Activated CD4-positive, alpha-beta memory T cell treated with anti-CD3 and anti-CD28 coated beads for 36 hours (primary cell): ENCODE data around the gene HCFC2. TPM values are rescaled to one million over a fixed set of nuclear protein-coding genes. Genes with fewer than 3 reads are reported as not detected.
"Not testable (repeated sequence)": the region's sequence is repeated elsewhere in the genome, so short reads cannot be mapped to it uniquely, and the experiment has no call there.

Experiments used
- CTCF ChIA-PET: fragments of 350-600 bp; sonication (Branson Sonifier 250); formaldehyde crosslinking; loops from one replicate; lab custom pipeline; 2021; ENCODE audit warnings: antibody characterized with exemption, inconsistent platforms; lab: Charles Lee
- POLR2A ChIA-PET: fragments of 350-600 bp; sonication (Branson Sonifier 250); formaldehyde crosslinking; loops from one replicate; lab custom pipeline; 2021; ENCODE audit warnings: antibody characterized with exemption; lab: Charles Lee
- DNase-seq: peaks from one replicate; pipeline ENCODE4 v3.0.0-alpha.2; 2020
- H3K27ac Mint-ChIP-seq: one replicate; pipeline ENCODE4 v1.8.0; 2021; ENCODE audit warnings: mixed read lengths
- H3K27me3 Mint-ChIP-seq: one replicate; pipeline ENCODE4 v1.8.0; 2021; ENCODE audit warnings: mixed read lengths
- H3K36me3 Mint-ChIP-seq: one replicate; pipeline ENCODE4 v1.8.0; 2021; ENCODE audit warnings: mixed read lengths
- H3K4me1 Mint-ChIP-seq: one replicate; pipeline ENCODE4 v1.8.0; 2021; ENCODE audit warnings: low read depth, mixed read lengths
- H3K4me3 Mint-ChIP-seq: one replicate; pipeline ENCODE4 v1.8.0; 2021; ENCODE audit warnings: mild to moderate bottlenecking, mixed read lengths
- H3K9me3 Mint-ChIP-seq: one replicate; pipeline ENCODE4 v1.8.0; 2021; ENCODE audit warnings: mixed read lengths
- intact Hi-C: fragments of 100-400 bp; cut with micrococcal nuclease; formaldehyde crosslinking; loops from one replicate; pipeline ENCODE4 v1.15.1; 2023
- total RNA-seq, 2 experiments: library from RNA; stranded (reverse); gene quantifications; one replicate each; pipeline ENCODE4 v1.2.3, GENCODE V29; 2021

HCFC2 gene
- total RNA-seq, 2 experiments from 2014 or later, result 8.9 to 10.8 TPM

DNA sequence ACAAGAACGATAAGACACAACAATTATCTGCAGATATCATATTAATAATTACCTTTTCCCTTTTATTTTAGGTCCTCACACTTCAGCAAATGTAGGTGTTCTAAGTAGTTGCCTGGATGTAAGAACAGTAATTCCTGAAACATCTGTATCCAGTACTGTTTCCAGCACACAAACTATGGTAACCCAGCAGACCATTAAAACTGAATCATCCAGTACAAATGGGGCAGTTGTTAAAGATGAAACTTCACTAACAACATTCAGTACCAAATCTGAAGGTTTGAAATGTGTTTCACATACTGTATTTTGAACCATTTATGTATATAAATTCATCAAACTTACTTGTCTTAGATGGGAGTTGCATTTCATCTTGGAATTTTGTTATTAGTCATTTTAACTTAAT lies 31.0 kb downstream of the HCFC2 start:
- intact Hi-C loops, result loop anchor here (1.0 kb wide), 1 partner anchor 11 kb away; no protein-coding TSS in a partner anchor
- no peak for DNase-seq
- POLR2A ChIA-PET, result no interaction called here
- H3K4me3 Mint-ChIP-seq, result no peak overlapping the region
- H3K27ac Mint-ChIP-seq, result no peak overlapping the region
- no peaks in the 10 kb centered on the region for H3K27me3 Mint-ChIP-seq
- peaks cover 16% of the 10 kb centered on the region for H3K4me1 Mint-ChIP-seq
- H3K36me3 Mint-ChIP-seq, result peaks cover 21% of the 10 kb centered on the region
- H3K9me3 Mint-ChIP-seq, result no peaks in the 10 kb centered on the region
- CTCF ChIA-PET, result interaction anchor here (5.4 kb wide), 1 partner anchor 13 kb away, joined by 49 read pairs; no protein-coding TSS in a partner anchor

DNA sequence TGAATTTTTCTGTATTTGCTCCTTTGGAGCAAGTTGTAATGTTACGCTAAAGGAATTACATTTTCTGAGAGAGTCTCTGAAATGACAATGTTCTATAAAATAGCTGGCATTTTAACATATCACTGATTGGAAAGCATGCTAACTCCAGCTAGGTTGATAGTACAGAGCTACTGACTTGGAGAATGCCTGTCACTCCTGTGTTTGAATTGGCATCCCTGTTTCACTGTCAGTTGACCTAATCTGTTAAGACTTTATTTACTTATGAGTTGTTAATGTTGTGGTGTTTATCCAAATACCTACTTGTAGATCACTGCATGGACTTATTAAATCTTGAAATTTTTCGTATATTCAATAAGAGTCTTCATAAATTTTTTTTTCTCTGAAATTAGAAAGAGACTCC lies 33.6 kb downstream of the HCFC2 start:
- Mint-ChIP-seq H3K27ac (no peak overlapping the region), H3K9me3 (no peaks in the 10 kb centered on the region), H3K4me3 (no peak overlapping the region), H3K27me3 (no peaks in the 10 kb centered on the region), H3K36me3 (peaks cover 19% of the 10 kb centered on the region), H3K4me1 (peaks cover 16% of the 10 kb centered on the region)
- DNase-seq, result no peak
- intact Hi-C loops, result no loop called here
- POLR2A ChIA-PET, result no interaction called here
- CTCF ChIA-PET, result interaction anchor here (0.8 to 5.4 kb wide), 2 partner anchors 11 to 29 kb away, joined by 4 to 49 read pairs; no protein-coding TSS in a partner anchor

DNA sequence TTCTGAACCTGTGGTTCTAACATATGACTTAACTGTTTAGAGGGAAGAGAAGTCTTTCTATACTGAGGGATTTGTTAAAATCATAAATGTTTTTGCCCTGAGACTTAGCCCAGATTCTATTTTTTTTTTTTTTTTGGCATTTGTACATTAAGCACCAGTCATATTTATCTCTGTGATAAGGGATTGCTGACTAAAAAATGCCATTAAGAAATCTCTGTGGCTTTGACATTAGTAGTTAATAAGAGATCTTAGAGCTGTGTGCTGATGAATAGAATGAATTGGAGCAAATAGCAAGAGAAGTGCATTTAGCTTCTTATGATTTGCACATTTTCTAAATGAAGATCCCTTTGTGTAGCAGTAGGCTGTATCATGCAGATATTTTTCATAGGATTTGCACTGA lies 41.1 kb downstream of the HCFC2 start:
- CTCF ChIA-PET, result interaction anchor here (1.6 kb wide), 1 partner anchor 48 kb away, joined by 4 read pairs; no protein-coding TSS in a partner anchor
- POLR2A ChIA-PET, result no interaction called here
- Mint-ChIP-seq H3K4me1 (peaks cover 8% of the 10 kb centered on the region), H3K27me3 (no peaks in the 10 kb centered on the region), H3K4me3 (no peak overlapping the region), H3K36me3 (no peaks in the 10 kb centered on the region), H3K27ac (no peak overlapping the region), H3K9me3 (no peaks in the 10 kb centered on the region)
- intact Hi-C loops, result loop anchor here (5.0 kb wide), 1 partner anchor 138 kb away; the partner anchor contains the start of gene TDG
- DNase-seq, result no peak

GRCh38 chr12:104106965-104107364 lies 42.6 kb downstream of the HCFC2 start:
- intact Hi-C loops, result loop anchor here (5.0 kb wide), 1 partner anchor 140 kb away; the partner anchor contains the start of gene TDG
- ChIA-PET CTCF (interaction anchor here (3.0 to 3.4 kb wide), 2 partner anchors 9 to 223 kb away, joined by 27 to 49 read pairs; no protein-coding TSS in a partner anchor), POLR2A (no interaction called here)
- Mint-ChIP-seq H3K4me1 (peaks cover 11% of the 10 kb centered on the region), H3K9me3 (no peaks in the 10 kb centered on the region), H3K4me3 (no peak overlapping the region), H3K36me3 (no peaks in the 10 kb centered on the region), H3K27ac (no peak overlapping the region), H3K27me3 (no peaks in the 10 kb centered on the region)
- no peak for DNase-seq

- POLR2A ChIA-PET, result interaction anchor here (0.6 to 1.1 kb wide), 3 partner anchors 38 to 143 kb away, joined by 3 to 5 read pairs (median 3); partner anchors contain the start of genes HCFC2 and TDG
- Mint-ChIP-seq H3K4me1 (peaks cover 11% of the 10 kb centered on the region), H3K27me3 (no peaks in the 10 kb centered on the region), H3K36me3 (no peaks in the 10 kb centered on the region), H3K9me3 (no peaks in the 10 kb centered on the region), H3K4me3 (no peak overlapping the region), H3K27ac (no peak overlapping the region)
- peak; percentile 91 for DNase-seq
- CTCF ChIA-PET, result interaction anchor here (0.6 to 5.7 kb wide), 48 partner anchors 11 to 330 kb away, joined by 3 to 156 read pairs (median 4); partner anchors contain the start of genes GLT8D2, HCFC2, HSP90B1 and NFYB
- intact Hi-C loops, result loop anchor here (1.0 to 5.0 kb wide), 4 partner anchors 52 to 231 kb away; partner anchors contain the start of gene TDG
Observed at GRCh38 chr12:104108755-104109445, 44.6 kb downstream of the HCFC2 start.

GRCh38 chr12:104109446-104110271 lies 45.3 kb downstream of the HCFC2 start:
- POLR2A ChIA-PET, result interaction anchor here (1.1 kb wide), 2 partner anchors 46 to 143 kb away, joined by 3 to 5 read pairs; partner anchors contain the start of genes HCFC2 and TDG
- no peak overlapping the region for H3K4me3 Mint-ChIP-seq
- no peak for DNase-seq
- peaks cover 11% of the 10 kb centered on the region for H3K4me1 Mint-ChIP-seq
- H3K27me3 Mint-ChIP-seq, result no peaks in the 10 kb centered on the region
- H3K36me3 Mint-ChIP-seq, result no peaks in the 10 kb centered on the region
- CTCF ChIA-PET, result interaction anchor here (0.6 to 5.7 kb wide), 43 partner anchors 10 to 331 kb away, joined by 3 to 156 read pairs (median 5); partner anchors contain the start of genes GLT8D2, HCFC2, HSP90B1 and NFYB
- intact Hi-C loops, result loop anchor here (1.0 to 5.0 kb wide), 4 partner anchors 52 to 231 kb away; partner anchors contain the start of gene TDG
- no peak overlapping the region for H3K27ac Mint-ChIP-seq
- H3K9me3 Mint-ChIP-seq, result no peaks in the 10 kb centered on the region

DNA sequence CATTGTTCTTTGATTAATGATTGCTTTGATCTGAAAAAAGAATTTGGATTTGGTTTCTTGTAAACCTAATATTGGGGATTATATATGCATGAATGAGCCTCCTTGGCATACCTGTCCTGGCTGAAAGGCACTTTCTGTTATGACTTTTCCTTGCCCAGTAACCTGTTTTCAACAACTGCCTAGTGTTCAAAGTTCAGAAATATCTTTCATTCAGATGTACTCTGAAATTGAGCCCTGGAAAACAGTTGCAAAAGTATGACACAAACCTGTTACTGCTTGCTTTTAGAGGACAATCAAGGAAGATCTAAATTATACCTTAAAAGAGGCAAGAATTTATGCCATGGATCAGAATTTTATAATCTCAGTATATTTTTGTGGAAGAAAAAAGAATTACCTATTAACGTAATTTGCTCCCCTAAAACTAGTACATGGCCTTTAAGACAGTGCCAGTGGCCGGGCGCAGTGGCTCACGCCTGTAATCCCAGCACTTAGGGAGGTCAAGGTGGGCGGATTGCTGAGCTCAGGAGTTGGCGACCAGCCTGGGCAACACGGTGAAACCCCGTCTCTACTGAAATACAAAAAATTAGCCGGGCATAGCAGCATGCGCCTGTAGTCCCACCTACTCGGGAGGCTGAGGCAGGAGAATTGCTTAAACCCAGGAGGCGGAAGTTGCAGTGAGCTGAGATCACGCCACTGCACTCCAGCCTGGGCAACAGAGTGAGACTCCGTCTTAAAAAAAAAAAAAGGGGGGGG lies 50.7 kb downstream of the HCFC2 start:
- intact Hi-C loops, result not testable (repeated sequence)

DNA sequence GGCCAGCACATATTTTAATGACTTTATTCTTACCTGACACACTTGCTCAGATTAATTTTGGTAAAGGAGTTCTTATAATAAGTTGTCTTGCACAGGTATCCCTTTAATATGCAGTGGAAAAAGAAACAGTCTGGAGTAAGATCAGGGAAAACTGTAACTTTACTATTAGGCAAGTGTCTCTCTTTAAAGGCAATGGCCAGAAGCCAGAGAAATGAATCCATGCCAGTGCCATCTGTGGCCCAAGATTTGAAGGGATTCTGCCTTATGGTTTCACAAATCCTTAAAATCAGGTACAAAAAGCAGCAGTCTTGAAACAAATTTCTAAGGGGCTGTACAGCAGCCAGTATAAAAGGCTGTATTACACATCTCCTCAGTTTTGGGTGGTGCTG lies 51.2 kb downstream of the HCFC2 start:
- ChIA-PET CTCF (interaction anchor here (0.6 kb wide), 1 partner anchor 238 kb away, joined by 3 read pairs; no protein-coding TSS in a partner anchor), POLR2A (no interaction called here)
- no peaks in the 10 kb centered on the region for H3K9me3 Mint-ChIP-seq
- no peaks in the 10 kb centered on the region for H3K27me3 Mint-ChIP-seq
- H3K27ac Mint-ChIP-seq, result no peak overlapping the region
- DNase-seq, result no peak
- peaks cover 16% of the 10 kb centered on the region for H3K36me3 Mint-ChIP-seq
- H3K4me1 Mint-ChIP-seq, result peaks cover 4% of the 10 kb centered on the region
- H3K4me3 Mint-ChIP-seq, result no peak overlapping the region
- intact Hi-C loops, result no loop called here

More for the DNA sequence above, 50.7 kb downstream of the HCFC2 start:
- H3K27me3 Mint-ChIP-seq, H3K27ac Mint-ChIP-seq, H3K4me1 Mint-ChIP-seq, POLR2A ChIA-PET, H3K4me3 Mint-ChIP-seq, DNase-seq, H3K9me3 Mint-ChIP-seq: not testable (repeated sequence)
- H3K36me3 Mint-ChIP-seq, result peaks cover 12% of the 10 kb centered on the region
- CTCF ChIA-PET, result interaction anchor here (1.6 kb wide), 1 partner anchor 57 kb away, joined by 5 read pairs; no protein-coding TSS in a partner anchor

DNA sequence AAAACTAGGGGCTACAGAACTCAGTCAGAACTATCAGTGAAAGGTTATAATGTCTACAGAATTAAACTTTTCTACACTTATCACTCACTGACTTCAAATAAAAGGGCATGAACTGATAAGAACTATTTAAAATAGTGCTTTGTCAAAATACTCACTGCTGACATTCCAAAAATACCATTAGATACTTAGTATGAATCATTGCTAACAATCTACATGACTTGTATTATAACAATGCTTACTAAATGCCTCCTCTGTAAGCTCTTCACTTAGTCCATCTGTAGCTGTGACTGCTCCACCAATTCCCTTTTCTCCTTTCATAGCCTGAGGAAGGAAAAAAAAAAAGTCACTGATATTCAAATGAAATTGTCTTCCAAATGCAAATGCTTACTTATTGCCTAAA lies 56.7 kb downstream of the HCFC2 start:
- Mint-ChIP-seq H3K27me3 (no peaks in the 10 kb centered on the region), H3K4me1 (no peaks in the 10 kb centered on the region), H3K36me3 (peaks cover 33% of the 10 kb centered on the region), H3K27ac (no peak overlapping the region), H3K4me3 (no peak overlapping the region), H3K9me3 (no peaks in the 10 kb centered on the region)
- ChIA-PET CTCF (interaction anchor here (1.0 to 2.4 kb wide), 3 partner anchors 10 to 79 kb away, joined by 4 to 12 read pairs (median 4); no protein-coding TSS in a partner anchor), POLR2A (no interaction called here)
- intact Hi-C loops, result no loop called here
- DNase-seq, result no peak

- Mint-ChIP-seq H3K9me3 (no peaks in the 10 kb centered on the region), H3K36me3 (peaks cover 33% of the 10 kb centered on the region), H3K27ac (no peak overlapping the region), H3K4me3 (no peak overlapping the region), H3K4me1 (no peaks in the 10 kb centered on the region), H3K27me3 (no peaks in the 10 kb centered on the region)
- ChIA-PET POLR2A (no interaction called here), CTCF (interaction anchor here (1.2 kb wide), 1 partner anchor 81 kb away, joined by 4 read pairs; no protein-coding TSS in a partner anchor)
- intact Hi-C loops, result no loop called here
- DNase-seq, result no peak
Observed at GRCh38 chr12:104122298-104122697, 58.0 kb downstream of the HCFC2 start.

- Mint-ChIP-seq H3K27me3 (no peaks in the 10 kb centered on the region), H3K9me3 (no peaks in the 10 kb centered on the region), H3K36me3 (peaks cover 27% of the 10 kb centered on the region), H3K27ac (no peak overlapping the region), H3K4me1 (peaks cover 7% of the 10 kb centered on the region), H3K4me3 (no peak overlapping the region)
- intact Hi-C loops, result no loop called here
- ChIA-PET CTCF (interaction anchor here (0.8 to 6.5 kb wide), 3 partner anchors 17 to 68 kb away, joined by 4 to 36 read pairs (median 6); no protein-coding TSS in a partner anchor), POLR2A (no interaction called here)
- DNase-seq, result no peak
Observed at GRCh38 chr12:104126548-104126947, 62.2 kb downstream of the HCFC2 start.
